ENCODE measurements around the gene ADIPOQ.
"Not testable (repeated sequence)": the region's sequence is repeated elsewhere in the genome, so short reads cannot be mapped to it uniquely, and the experiment has no call there.

Gene ADIPOQ

GRCh38 chr3:186870421-186871201 is 28.1 kb downstream of the ADIPOQ start:
- DNase-seq (ENCODE audit: low spot score) = no peak

- DNase-seq (ENCODE audit: low spot score) = no peak
Observed at GRCh38 chr3:186871403-186871924, 29.0 kb downstream of the ADIPOQ start.

- DNase-seq (ENCODE audit: low spot score) = not testable (repeated sequence)
Observed at GRCh38 chr3:186873796-186874195, 31.3 kb downstream of the ADIPOQ start.

GRCh38 chr3:186874216-186874615 is 31.7 kb downstream of the ADIPOQ start:
- DNase-seq (ENCODE audit: low spot score) = not testable (repeated sequence)

GRCh38 chr3:186874841-186875240 is 32.3 kb downstream of the ADIPOQ start:
- not testable (repeated sequence) for DNase-seq (ENCODE audit: low spot score)

GRCh38 chr3:186875708-186876107 is 33.2 kb downstream of the ADIPOQ start:
- DNase-seq (ENCODE audit: low spot score) = no peak

- DNase-seq (ENCODE audit: low spot score) = no peak
Observed at GRCh38 chr3:186879781-186880180, 37.3 kb downstream of the ADIPOQ start.

- DNase-seq (ENCODE audit: low spot score) = no peak
Observed at GRCh38 chr3:186880406-186880805, 37.9 kb downstream of the ADIPOQ start.

- DNase-seq (ENCODE audit: low spot score) = no peak
Observed at GRCh38 chr3:186882150-186882524, 39.6 kb downstream of the ADIPOQ start.

- DNase-seq (ENCODE audit: low spot score) = no peak
Observed at GRCh38 chr3:186882881-186883685, 40.6 kb downstream of the ADIPOQ start.

- no peak for DNase-seq (ENCODE audit: low spot score)
Observed at GRCh38 chr3:186883686-186884058, 41.2 kb downstream of the ADIPOQ start.

- DNase-seq (ENCODE audit: low spot score) = not testable (repeated sequence)
Observed at GRCh38 chr3:186884868-186885267, 42.4 kb downstream of the ADIPOQ start.

GRCh38 chr3:186886202-186886981 is 43.9 kb downstream of the ADIPOQ start:
- no peak for DNase-seq (ENCODE audit: low spot score)

- DNase-seq (ENCODE audit: low spot score) = not testable (repeated sequence)
Observed at GRCh38 chr3:186887507-186887938, 45.0 kb downstream of the ADIPOQ start.

GRCh38 chr3:186888569-186888968 is 46.1 kb downstream of the ADIPOQ start:
- no peak for DNase-seq (ENCODE audit: low spot score)

GRCh38 chr3:186889698-186890097 is 47.2 kb downstream of the ADIPOQ start:
- DNase-seq (ENCODE audit: low spot score) = not testable (repeated sequence)

- DNase-seq (ENCODE audit: low spot score) = no peak
Observed at GRCh38 chr3:186890911-186891310, 48.4 kb downstream of the ADIPOQ start.

- DNase-seq (ENCODE audit: low spot score) = not testable (repeated sequence)
Observed at GRCh38 chr3:186893071-186893470, 50.6 kb downstream of the ADIPOQ start.

GRCh38 chr3:186895406-186895805 is 52.9 kb downstream of the ADIPOQ start:
- no peak for DNase-seq (ENCODE audit: low spot score)

GRCh38 chr3:186896006-186896405 is 53.5 kb downstream of the ADIPOQ start:
- DNase-seq (ENCODE audit: low spot score) = no peak

GRCh38 chr3:186896875-186897274 is 54.4 kb downstream of the ADIPOQ start:
- no peak for DNase-seq (ENCODE audit: low spot score)

- no peak for DNase-seq (ENCODE audit: low spot score)
Observed at GRCh38 chr3:186901135-186901734, 58.7 kb downstream of the ADIPOQ start.

Data from cerebellar cortex (tissue), 1 donor.